Stimulated activated effector memory CD8-positive, alpha-beta T cell treated with anti-CD3 and anti-CD28 coated beads, Interleukin-12 subunit alpha, Interleukin-12 subunit beta, amount 100 ng/mL, for 72 hours (primary cell): ENCODE results near the gene CITED1.
A peak's percentile ranks its signal among the peaks of the same experiment; 100 is the strongest.

Source experiments
- ATAC-seq: fragments of 150-1000 bp; cut with Tn5 transposase; 2 replicates; pipeline ENCODE4 v1.10.0; 2021
- DNase-seq, 2 donors: peaks; one replicate each; pipeline ENCODE4 v3.0.0; 2021 to 2022; ENCODE audit warnings: low spot score in 2 of 2
- H3K27ac Mint-ChIP-seq: one replicate; pipeline ENCODE4 v1.8.0; 2022; ENCODE audit warnings: mild to moderate bottlenecking, mixed read lengths
- H3K36me3 Mint-ChIP-seq: one replicate; pipeline ENCODE4 v1.8.0; 2022; ENCODE audit warnings: mild to moderate bottlenecking, mixed read lengths
- H3K4me1 Mint-ChIP-seq: one replicate; pipeline ENCODE4 v1.8.0; 2022; ENCODE audit warnings: mixed read lengths
- H3K4me3 Mint-ChIP-seq: one replicate; pipeline ENCODE4 v1.8.0; 2022; ENCODE audit warnings: mild to moderate bottlenecking, mixed read lengths
- H3K9me3 Mint-ChIP-seq: one replicate; pipeline ENCODE4 v1.8.0; 2022; ENCODE audit warnings: mixed read lengths

The CITED1 gene

GRCh38 chrX:72314881-72315280 is 9.2 kb upstream of the CITED1 start:
- Mint-ChIP-seq H3K36me3 (no peaks in the 10 kb centered on the region), H3K9me3 (no peaks in the 10 kb centered on the region), H3K4me1 (no peaks in the 10 kb centered on the region), H3K27ac (no peak overlapping the region), H3K4me3 (no peak overlapping the region)
- no peak for ATAC-seq
- DNase-seq, result no peak

GRCh38 chrX:72313707-72314641 is 8.3 kb upstream of the CITED1 start:
- H3K9me3 Mint-ChIP-seq, result no peaks in the 10 kb centered on the region
- no peaks in the 10 kb centered on the region for H3K4me1 Mint-ChIP-seq
- ATAC-seq (no peak), DNase-seq (no peak)
- no peak overlapping the region for H3K4me3 Mint-ChIP-seq
- no peaks in the 10 kb centered on the region for H3K36me3 Mint-ChIP-seq
- H3K27ac Mint-ChIP-seq, result no peak overlapping the region

DNA sequence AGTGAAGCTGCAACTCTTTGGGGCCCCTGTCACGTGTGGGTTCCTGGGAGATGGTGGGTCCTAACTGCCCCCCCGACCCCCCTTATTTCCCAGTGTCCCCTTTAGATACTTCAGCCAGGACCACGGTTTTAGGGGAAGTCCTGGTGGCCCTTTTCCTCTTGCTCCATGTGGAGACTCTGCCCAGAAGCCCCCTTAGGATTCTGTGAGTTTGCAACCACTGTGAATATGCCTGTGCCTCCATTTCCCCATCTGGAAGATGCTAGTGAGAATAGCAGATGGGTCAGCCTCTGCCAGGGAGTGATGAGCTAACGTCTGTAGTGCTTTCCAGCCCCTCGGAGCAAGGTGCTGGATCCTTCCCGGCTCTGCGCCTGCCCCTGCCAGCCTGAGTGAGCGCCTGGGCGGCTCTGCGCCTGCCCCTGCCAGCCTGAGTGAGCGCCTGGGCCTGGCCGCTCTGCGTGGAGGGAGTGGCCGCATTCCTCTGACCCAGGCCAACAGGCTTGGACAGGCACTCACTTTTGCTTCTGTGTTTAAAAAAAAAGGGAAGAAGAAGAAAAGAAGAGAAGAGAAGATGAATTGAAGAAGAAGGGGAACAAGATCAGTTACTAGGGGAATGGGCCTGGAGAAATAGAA is 6.7 kb upstream of the CITED1 start:
- H3K27ac Mint-ChIP-seq, result no peak overlapping the region
- no peak for ATAC-seq
- no peaks in the 10 kb centered on the region for H3K9me3 Mint-ChIP-seq

GRCh38 chrX:72309297-72310071 is 3.8 kb upstream of the CITED1 start:
- peak overlapping the region; percentile 81 for H3K4me3 Mint-ChIP-seq
- H3K9me3 Mint-ChIP-seq, result no peaks in the 10 kb centered on the region
- H3K36me3 Mint-ChIP-seq, result peaks cover 9% of the 10 kb centered on the region
- ATAC-seq (no peak), DNase-seq (no peak)
- peaks cover 23% of the 10 kb centered on the region for H3K4me1 Mint-ChIP-seq
- H3K27ac Mint-ChIP-seq, result no peak overlapping the region

More for the DNA sequence above, 6.7 kb upstream of the CITED1 start:
- Mint-ChIP-seq H3K4me3 (no peak overlapping the region), H3K4me1 (peaks cover 9% of the 10 kb centered on the region), H3K36me3 (peaks cover 1% of the 10 kb centered on the region)
- no peak for DNase-seq

DNA sequence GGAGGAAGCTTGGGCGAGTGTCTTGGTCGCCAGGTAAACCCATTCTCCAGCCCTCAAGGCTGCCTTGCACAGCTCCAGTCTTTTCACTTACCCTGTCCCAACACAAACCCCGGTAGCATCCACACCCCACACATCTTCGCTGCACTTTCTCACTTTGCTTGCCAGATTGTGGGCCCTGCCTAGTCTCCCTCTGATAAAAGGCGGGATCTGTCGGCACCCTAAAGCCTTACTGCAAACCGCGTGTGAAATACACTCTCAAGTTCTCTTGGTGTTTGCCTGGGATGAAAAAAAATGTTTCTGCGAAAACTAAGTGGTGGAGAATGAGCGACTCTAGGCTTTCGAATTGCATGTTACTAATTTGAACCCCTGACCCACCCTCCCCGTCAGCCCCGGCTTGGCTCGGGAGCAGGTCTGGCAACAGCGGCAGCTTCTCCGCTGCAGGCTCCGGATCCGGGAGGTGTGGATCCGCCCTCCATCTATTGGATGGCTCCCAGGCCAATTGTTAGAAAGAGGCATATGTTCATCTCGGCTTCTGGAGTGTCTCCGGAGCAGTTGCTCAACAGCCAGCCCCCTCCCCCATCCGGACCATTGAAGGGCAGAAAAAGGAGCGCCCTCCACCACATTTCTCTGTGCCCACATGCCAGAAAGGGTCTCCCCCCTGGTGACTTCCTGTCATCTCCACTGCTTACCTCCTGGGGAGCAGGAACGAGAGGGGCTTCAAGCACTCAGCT is 3.0 kb upstream of the CITED1 start:
- ATAC-seq (peak; percentile 20), DNase-seq (peak in 1 of 2 donors; percentile 50)
- Mint-ChIP-seq H3K4me3 (peak overlapping the region; percentile 81), H3K27ac (no peak overlapping the region), H3K9me3 (no peaks in the 10 kb centered on the region), H3K4me1 (peaks cover 23% of the 10 kb centered on the region), H3K36me3 (peaks cover 9% of the 10 kb centered on the region)

GRCh38 chrX:72308209-72308565 is 2.5 kb upstream of the CITED1 start:
- Mint-ChIP-seq H3K4me3 (peak overlapping the region; percentile 81), H3K27ac (no peak overlapping the region), H3K4me1 (peaks cover 23% of the 10 kb centered on the region), H3K36me3 (peaks cover 9% of the 10 kb centered on the region), H3K9me3 (no peaks in the 10 kb centered on the region)
- ATAC-seq (no peak), DNase-seq (no peak)

- H3K4me3 Mint-ChIP-seq, result peak overlapping the region; percentile 81
- no peak for DNase-seq
- no peak overlapping the region for H3K27ac Mint-ChIP-seq
- peaks cover 9% of the 10 kb centered on the region for H3K36me3 Mint-ChIP-seq
- H3K4me1 Mint-ChIP-seq, result peaks cover 23% of the 10 kb centered on the region
- no peak for ATAC-seq
- H3K9me3 Mint-ChIP-seq, result no peaks in the 10 kb centered on the region
These were observed 1.9 kb upstream of the CITED1 start for GRCh38 chrX:72307646-72308051.

DNA sequence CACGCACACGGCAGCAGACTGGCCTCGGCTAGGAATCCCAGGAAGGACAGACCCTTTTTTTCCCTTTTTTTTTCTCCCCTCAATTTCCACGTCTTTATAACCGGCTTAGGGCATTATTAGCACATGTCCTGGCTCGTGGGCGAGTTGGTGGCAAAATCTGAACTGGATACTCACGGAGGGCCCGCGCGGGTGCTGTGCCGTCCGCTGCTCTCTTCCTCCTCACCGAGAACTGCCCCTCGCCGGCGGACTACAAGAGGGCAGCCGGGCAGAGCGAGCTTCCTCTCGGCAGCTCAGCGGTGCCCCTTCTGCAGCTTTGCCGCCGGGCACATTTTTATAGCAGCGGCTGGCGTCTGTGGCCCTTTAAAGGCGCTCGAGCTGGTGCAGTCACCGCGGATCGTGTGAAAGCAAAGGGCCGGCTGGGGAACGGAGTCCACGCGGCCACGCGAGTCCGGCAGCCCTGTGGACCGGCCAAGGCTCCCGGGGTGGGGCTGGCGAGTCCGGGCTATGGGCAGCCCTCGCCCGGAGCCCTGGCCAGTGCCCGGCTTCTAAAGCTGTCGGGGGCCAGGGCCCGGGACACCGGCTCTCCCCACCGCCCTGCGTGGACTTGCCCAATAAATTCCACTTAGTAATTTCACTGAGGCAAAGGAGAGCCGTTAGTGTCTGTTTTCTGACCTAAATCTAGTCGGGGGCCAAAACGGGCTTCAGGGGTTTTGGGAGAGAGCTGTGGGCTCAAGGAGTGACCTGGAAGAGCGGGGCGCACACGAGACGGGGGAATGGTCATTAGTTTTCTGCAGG is 1.3 kb upstream of the CITED1 start:
- Mint-ChIP-seq H3K9me3 (no peaks in the 10 kb centered on the region), H3K27ac (no peak overlapping the region), H3K4me3 (peak overlapping the region; percentile 81), H3K4me1 (peaks cover 23% of the 10 kb centered on the region), H3K36me3 (peaks cover 9% of the 10 kb centered on the region)
- ATAC-seq (peak; percentile 71), DNase-seq (peak in 1 of 2 donors; percentile 50)

DNA sequence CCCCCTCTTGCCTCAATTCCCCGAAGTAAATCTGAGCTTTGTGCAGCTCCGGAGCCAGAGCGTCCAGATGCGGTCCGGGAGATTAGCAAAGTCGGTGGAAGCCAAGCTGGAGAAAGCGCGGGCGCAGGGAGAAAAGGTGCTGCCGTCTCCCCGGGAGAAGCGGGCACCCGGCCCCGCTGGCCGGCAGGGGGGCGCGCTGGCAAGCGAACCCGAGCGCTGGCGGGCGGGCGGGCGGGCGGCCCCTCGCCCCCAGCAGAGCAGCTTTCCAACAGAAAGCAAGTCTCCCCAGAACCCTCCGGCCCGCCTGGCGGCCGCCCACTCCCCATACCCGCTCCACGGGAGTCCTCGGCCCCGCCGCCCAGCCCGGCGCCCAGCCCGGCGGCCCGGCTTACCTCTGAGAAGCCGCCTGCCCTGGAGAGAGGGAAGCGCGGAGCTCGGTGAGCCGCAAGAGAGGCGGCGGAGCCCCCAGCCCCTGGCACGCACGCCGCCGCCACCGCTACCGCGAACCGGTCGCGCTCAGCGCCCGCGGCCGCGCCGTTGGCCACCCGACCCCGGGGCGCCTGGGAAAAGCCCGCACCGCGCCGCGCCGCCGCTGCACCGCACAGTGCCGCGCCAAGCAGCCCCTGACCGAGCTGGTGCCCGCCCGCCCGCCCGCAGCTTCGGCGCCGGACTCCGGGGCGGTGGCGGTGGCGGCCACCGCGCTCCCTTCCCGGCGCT is 529 bp upstream of the CITED1 start:
- ATAC-seq, result peak; percentile 14
- Mint-ChIP-seq H3K36me3 (peaks cover 9% of the 10 kb centered on the region), H3K27ac (no peak overlapping the region)

GRCh38 chrX:72304877-72305276 is 837 bp downstream of the CITED1 start:
- no peak overlapping the region for H3K27ac Mint-ChIP-seq
- peak overlapping the region; percentile 71 for H3K4me3 Mint-ChIP-seq
- ATAC-seq (no peak), DNase-seq (no peak)
- peaks cover 9% of the 10 kb centered on the region for H3K36me3 Mint-ChIP-seq
- H3K4me1 Mint-ChIP-seq, result peaks cover 23% of the 10 kb centered on the region
- H3K9me3 Mint-ChIP-seq, result no peaks in the 10 kb centered on the region

More for the DNA sequence above, 529 bp upstream of the CITED1 start:
- no peak for DNase-seq
- H3K4me3 Mint-ChIP-seq, result peak overlapping the region; percentile 81
- H3K9me3 Mint-ChIP-seq, result no peaks in the 10 kb centered on the region
- peaks cover 23% of the 10 kb centered on the region for H3K4me1 Mint-ChIP-seq

GRCh38 chrX:72301781-72302180 is 3.9 kb downstream of the CITED1 start:
- no peak for ATAC-seq
- Mint-ChIP-seq H3K4me1 (peaks cover 7% of the 10 kb centered on the region), H3K4me3 (no peak overlapping the region), H3K27ac (no peak overlapping the region), H3K9me3 (no peaks in the 10 kb centered on the region), H3K36me3 (peaks cover under 1% of the 10 kb centered on the region)
- DNase-seq, result no peak

DNA sequence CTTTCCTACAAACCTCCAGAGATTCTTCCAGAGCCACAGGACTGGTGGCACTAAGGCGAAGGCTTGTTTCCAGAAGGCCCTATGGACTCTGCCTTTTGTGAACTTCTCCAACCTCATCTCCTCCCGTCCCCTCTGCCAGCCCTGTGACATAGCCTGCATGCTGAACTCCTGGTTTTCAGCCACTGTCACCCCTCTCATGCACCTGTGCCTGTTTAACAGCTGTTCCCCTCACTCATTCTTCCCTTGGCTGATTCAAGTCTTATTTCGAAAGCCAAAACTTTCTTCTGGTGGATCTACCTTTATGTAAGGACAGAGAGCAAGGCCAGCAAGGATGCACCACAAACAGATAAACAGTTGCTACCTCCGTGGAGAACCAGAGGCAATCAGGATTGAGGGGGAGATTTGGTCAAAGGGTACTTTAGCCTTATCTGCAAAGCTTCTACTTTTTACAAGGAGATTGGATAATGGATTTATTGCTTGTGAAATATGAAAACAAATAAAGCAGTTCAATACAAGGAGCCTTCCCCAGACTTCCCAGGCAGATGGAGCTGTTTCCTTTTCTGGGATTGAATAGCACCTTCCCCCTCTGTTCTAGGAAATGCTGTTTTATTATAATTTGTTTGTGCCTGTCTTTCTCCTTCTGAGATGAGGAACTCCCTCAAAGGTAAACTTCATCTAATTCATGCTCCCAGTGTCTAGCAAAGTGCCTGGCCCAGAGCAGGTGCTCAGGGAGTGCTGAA is 5.7 kb downstream of the CITED1 start:
- ATAC-seq (no peak), DNase-seq (no peak)
- Mint-ChIP-seq H3K9me3 (no peaks in the 10 kb centered on the region), H3K4me3 (no peak overlapping the region), H3K36me3 (no peaks in the 10 kb centered on the region), H3K27ac (no peak overlapping the region), H3K4me1 (no peaks in the 10 kb centered on the region)

- Mint-ChIP-seq H3K4me3 (no peak overlapping the region), H3K27ac (no peak overlapping the region), H3K36me3 (no peaks in the 10 kb centered on the region), H3K4me1 (no peaks in the 10 kb centered on the region), H3K9me3 (no peaks in the 10 kb centered on the region)
- peak; percentile 63 for ATAC-seq
- DNase-seq, result no peak
These were observed 7.6 kb downstream of the CITED1 start for GRCh38 chrX:72297953-72298730.
